ENCODE results near the gene CLASP1. TPM values are rescaled to one million over a fixed set of nuclear protein-coding genes. Genes with fewer than 3 reads are reported as not detected.
"Not testable (repeated sequence)": the region's sequence is repeated elsewhere in the genome, so short reads cannot be mapped to it uniquely, and the experiment has no call there.

CLASP1 gene
- total RNA-seq, 1 experiment from 2014 or later = 49.2 TPM

GRCh38 chr2:121659933-121660332, 10.7 kb upstream of the CLASP1 start:
- CTCF ChIA-PET = no interaction called here
- Histone ChIP-seq H3K4me1 (ENCODE audit: control insufficient read depth, insufficient read depth, low read length) (no peaks in the 10 kb centered on the region), H3K27ac (ENCODE audit: low read length) (no peak overlapping the region), H3K27me3 (ENCODE audit: control insufficient read depth, insufficient read depth, low read length) (no peaks in the 10 kb centered on the region), H3K4me3 (ENCODE audit: low read depth in 2 of 2, low read length in 2 of 2) (no peak overlapping the region), H3K9me3 (ENCODE audit: control insufficient read depth, insufficient read depth, low read depth, low read length) (no peaks in the 10 kb centered on the region), H3K36me3 (ENCODE audit: control insufficient read depth, insufficient read depth, low read length) (no peaks in the 10 kb centered on the region)
- DNase-seq (ENCODE audit: low read depth, low spot score) (no peak), ATAC-seq (no peak)
- POLR2A ChIA-PET = no interaction called here
- intact Hi-C loops (cut with micrococcal nuclease; ENCODE audit: unreplicated experiment) = no loop called here
- in situ Hi-C loops (cut with HindIII; ENCODE audit: low pct_unique_long_range_greater_than_20kb, low sequenced_read_pairs) = no loop called here
- BruUV-seq (replicated peaks) = no TSS peak
- TF ChIP-seq POLR2AphosphoS5 (IDR thresholded peaks at IDR 0.05; ENCODE audit: low read depth, low read length) (no peak), CTCF (IDR thresholded peaks at IDR 0.05) (no peak), REST (IDR thresholded peaks at IDR 0.05; ENCODE audit: insufficient read depth in 1 of 2, low read depth in 2 of 2, low read length in 1 of 2) (no peak), SIN3A (IDR thresholded peaks at IDR 0.05; ENCODE audit: borderline replicate concordance, insufficient read depth, low read depth, low read length) (no peak), TCF7L2 (IDR thresholded peaks at IDR 0.05; ENCODE audit: low read depth, low read length) (no peak)

- H3K36me3 ChIP-seq (ENCODE audit: control insufficient read depth, insufficient read depth, low read length); CTCF ChIA-PET; H3K4me1 ChIP-seq (ENCODE audit: control insufficient read depth, insufficient read depth, low read length); ATAC-seq; H3K4me3 ChIP-seq (ENCODE audit: low read depth in 2 of 2, low read length in 2 of 2); BruUV-seq (replicated peaks); DNase-seq (ENCODE audit: low read depth, low spot score); in situ Hi-C loops (cut with HindIII; ENCODE audit: low pct_unique_long_range_greater_than_20kb, low sequenced_read_pairs); intact Hi-C loops (cut with micrococcal nuclease; ENCODE audit: unreplicated experiment); POLR2A ChIA-PET; H3K27ac ChIP-seq (ENCODE audit: low read length); H3K9me3 ChIP-seq (ENCODE audit: control insufficient read depth, insufficient read depth, low read depth, low read length); H3K27me3 ChIP-seq (ENCODE audit: control insufficient read depth, insufficient read depth, low read length): not testable (repeated sequence)
Observed at GRCh38 chr2:121658393-121658792, 9.1 kb upstream of the CLASP1 start.

- Histone ChIP-seq H3K9me3 (ENCODE audit: control insufficient read depth, insufficient read depth, low read depth, low read length) (no peaks in the 10 kb centered on the region), H3K4me3 (ENCODE audit: low read depth in 2 of 2, low read length in 2 of 2) (no peak overlapping the region), H3K4me1 (ENCODE audit: control insufficient read depth, insufficient read depth, low read length) (peaks cover 8% of the 10 kb centered on the region), H3K27me3 (ENCODE audit: control insufficient read depth, insufficient read depth, low read length) (no peaks in the 10 kb centered on the region), H3K36me3 (ENCODE audit: control insufficient read depth, insufficient read depth, low read length) (no peaks in the 10 kb centered on the region; the same call in 1 of the 2 replicates), H3K27ac (ENCODE audit: low read length) (no peak overlapping the region)
- ChIA-PET POLR2A (no interaction called here), CTCF (no interaction called here)
- in situ Hi-C loops (cut with HindIII; ENCODE audit: low pct_unique_long_range_greater_than_20kb, low sequenced_read_pairs) (no loop called here), intact Hi-C loops (cut with micrococcal nuclease; ENCODE audit: unreplicated experiment) (loop anchor here (5.0 kb wide), 1 partner anchor 121 kb away; the partner anchor contains the start of gene RNU4ATAC)
- BruUV-seq (replicated peaks) = no TSS peak
- DNase-seq (ENCODE audit: low read depth, low spot score) (no peak), ATAC-seq (no peak)
- TF ChIP-seq CTCF (IDR thresholded peaks at IDR 0.05) = no peak
- no peak for TF ChIP-seq TCF7L2 (IDR thresholded peaks at IDR 0.05; ENCODE audit: low read depth, low read length)
- TF ChIP-seq POLR2AphosphoS5 (IDR thresholded peaks at IDR 0.05; ENCODE audit: low read depth, low read length) = no peak
- no peak for TF ChIP-seq SIN3A (IDR thresholded peaks at IDR 0.05; ENCODE audit: borderline replicate concordance, insufficient read depth, low read depth, low read length)
- TF ChIP-seq REST (IDR thresholded peaks at IDR 0.05; ENCODE audit: insufficient read depth in 1 of 2, low read depth in 2 of 2, low read length in 1 of 2) = no peak
Observed at GRCh38 chr2:121653035-121653434, 3.8 kb upstream of the CLASP1 start.
